ENCODE measurements around the gene BATF3. TPM values are rescaled to one million over a fixed set of nuclear protein-coding genes. Genes with fewer than 3 reads are reported as not detected.
"Not testable (repeated sequence)": the region's sequence is repeated elsewhere in the genome, so short reads cannot be mapped to it uniquely, and the experiment has no call there.

The BATF3 gene
- total RNA-seq, 1 donor from 2014 or later, result 0.72 TPM

- DNase-seq (ENCODE audit: extremely low spot score, unreplicated experiment), result no peak
- Mint-ChIP-seq H3K36me3 (no peaks in the 10 kb centered on the region), H3K4me3 (peak overlapping the region; percentile 61), H3K27me3 (peaks cover 32% of the 10 kb centered on the region), H3K4me1 (ENCODE audit: unreplicated experiment) (peaks cover 26% of the 10 kb centered on the region), H3K9me3 (no peaks in the 10 kb centered on the region), H3K27ac (no peak overlapping the region)
- TF ChIP-seq CTCF (conservative IDR thresholded peaks at IDR 0.05), result no peak
Observed at GRCh38 chr1:212664409-212665199, 35.0 kb downstream of the BATF3 start.

GRCh38 chr1:212658250-212658649, 41.4 kb downstream of the BATF3 start:
- not testable (repeated sequence) for DNase-seq (ENCODE audit: extremely low spot score, unreplicated experiment)
- H3K27me3 Mint-ChIP-seq, result peaks cover 34% of the 10 kb centered on the region

GRCh38 chr1:212656730-212657129, 42.9 kb downstream of the BATF3 start:
- Mint-ChIP-seq H3K36me3 (no peaks in the 10 kb centered on the region), H3K9me3 (no peaks in the 10 kb centered on the region), H3K4me1 (ENCODE audit: unreplicated experiment) (no peaks in the 10 kb centered on the region), H3K27ac (no peak overlapping the region), H3K27me3 (peaks cover 30% of the 10 kb centered on the region), H3K4me3 (no peak overlapping the region)
- DNase-seq (ENCODE audit: extremely low spot score, unreplicated experiment), result no peak
- no peak for TF ChIP-seq CTCF (conservative IDR thresholded peaks at IDR 0.05)

More at GRCh38 chr1:212658250-212658649, 41.4 kb downstream of the BATF3 start:
- not testable (repeated sequence) for H3K27ac Mint-ChIP-seq; H3K4me1 Mint-ChIP-seq (ENCODE audit: unreplicated experiment); H3K9me3 Mint-ChIP-seq; H3K36me3 Mint-ChIP-seq; H3K4me3 Mint-ChIP-seq

GRCh38 chr1:212655668-212656440, 43.8 kb downstream of the BATF3 start:
- no peak overlapping the region for H3K4me3 Mint-ChIP-seq
- H3K4me1 Mint-ChIP-seq (ENCODE audit: unreplicated experiment), result no peaks in the 10 kb centered on the region
- no peaks in the 10 kb centered on the region for H3K9me3 Mint-ChIP-seq
- no peaks in the 10 kb centered on the region for H3K36me3 Mint-ChIP-seq
- TF ChIP-seq CTCF (conservative IDR thresholded peaks at IDR 0.05), result no peak
- no peak for DNase-seq (ENCODE audit: extremely low spot score, unreplicated experiment)
- no peak overlapping the region for H3K27ac Mint-ChIP-seq
- peaks cover 26% of the 10 kb centered on the region for H3K27me3 Mint-ChIP-seq

- DNase-seq (ENCODE audit: extremely low spot score, unreplicated experiment), result no peak
Observed at GRCh38 chr1:212652609-212653008, 47.0 kb downstream of the BATF3 start.

More at GRCh38 chr1:212652609-212653008, 47.0 kb downstream of the BATF3 start:
- peaks cover 15% of the 10 kb centered on the region for H3K27me3 Mint-ChIP-seq
- no peaks in the 10 kb centered on the region for H3K9me3 Mint-ChIP-seq
- H3K36me3 Mint-ChIP-seq, result no peaks in the 10 kb centered on the region
- TF ChIP-seq CTCF (conservative IDR thresholded peaks at IDR 0.05), result no peak
- no peaks in the 10 kb centered on the region for H3K4me1 Mint-ChIP-seq (ENCODE audit: unreplicated experiment)
- H3K4me3 Mint-ChIP-seq, result no peak overlapping the region
- no peak overlapping the region for H3K27ac Mint-ChIP-seq

Data from type B pancreatic cell (in vitro differentiated cells).